ENCODE data around the gene MYO9B.

The MYO9B gene

GRCh38 chr19:17075035-17075863 lies at the start of gene MYO9B, which contains the start of gene HAUS8:
Gene MYO9B, plus strand, starts transcription at chr19:17075777. Its CDS starts 25,941 bp downstream, at chr19:17101718.
Gene HAUS8, minus strand, starts transcription at chr19:17075452. Its CDS starts 30 bp downstream, at chr19:17075422.
- TF ChIP-seq, protein P1, sequence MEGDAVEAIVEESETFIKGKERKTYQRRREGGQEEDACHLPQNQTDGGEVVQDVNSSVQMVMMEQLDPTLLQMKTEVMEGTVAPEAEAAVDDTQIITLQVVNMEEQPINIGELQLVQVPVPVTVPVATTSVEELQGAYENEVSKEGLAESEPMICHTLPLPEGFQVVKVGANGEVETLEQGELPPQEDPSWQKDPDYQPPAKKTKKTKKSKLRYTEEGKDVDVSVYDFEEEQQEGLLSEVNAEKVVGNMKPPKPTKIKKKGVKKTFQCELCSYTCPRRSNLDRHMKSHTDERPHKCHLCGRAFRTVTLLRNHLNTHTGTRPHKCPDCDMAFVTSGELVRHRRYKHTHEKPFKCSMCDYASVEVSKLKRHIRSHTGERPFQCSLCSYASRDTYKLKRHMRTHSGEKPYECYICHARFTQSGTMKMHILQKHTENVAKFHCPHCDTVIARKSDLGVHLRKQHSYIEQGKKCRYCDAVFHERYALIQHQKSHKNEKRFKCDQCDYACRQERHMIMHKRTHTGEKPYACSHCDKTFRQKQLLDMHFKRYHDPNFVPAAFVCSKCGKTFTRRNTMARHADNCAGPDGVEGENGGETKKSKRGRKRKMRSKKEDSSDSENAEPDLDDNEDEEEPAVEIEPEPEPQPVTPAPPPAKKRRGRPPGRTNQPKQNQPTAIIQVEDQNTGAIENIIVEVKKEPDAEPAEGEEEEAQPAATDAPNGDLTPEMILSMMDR (conservative IDR thresholded peaks at IDR 0.05; ENCODE audit: low read length) = no peak
- peak within 1 kb of the TSS; percentile 93 for H3K4me3 ChIP-seq (ENCODE audit: low read length)
- peak; percentile 100 for DNase-seq (ENCODE audit: low read depth)

DNA sequence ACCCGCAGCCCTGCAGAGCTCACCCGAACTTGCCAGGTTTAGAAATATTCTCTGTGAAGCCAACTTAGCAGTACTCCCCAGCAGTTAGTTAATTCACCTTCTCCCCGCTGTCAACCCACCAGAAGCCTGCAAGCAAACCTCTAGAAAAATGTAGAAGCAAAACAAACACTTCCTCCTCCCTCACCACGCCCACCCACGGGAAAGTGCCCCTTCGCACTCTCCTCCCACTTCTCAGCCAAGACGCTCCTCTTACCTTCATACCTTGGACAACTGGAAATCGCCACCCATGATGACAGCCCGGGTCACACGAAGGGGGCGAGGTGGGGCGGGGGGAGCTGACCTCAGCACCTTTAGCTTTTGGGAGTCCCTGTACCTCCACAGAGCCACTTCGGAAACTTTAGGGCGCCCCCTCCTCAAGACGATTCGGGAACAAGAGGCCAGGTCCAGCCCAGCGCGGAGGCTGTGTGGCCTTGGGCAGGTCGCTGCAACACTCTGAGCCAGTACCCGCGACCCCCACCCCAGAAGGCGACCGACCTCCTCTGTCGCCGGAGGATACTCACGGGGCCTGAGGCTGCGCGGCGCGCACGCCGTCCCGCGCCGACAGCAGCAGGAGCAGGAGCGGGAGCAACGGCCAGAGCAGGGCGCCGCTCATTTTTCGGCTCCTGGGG lies 49.5 kb upstream of the MYO9B start:
- DNase-seq (ENCODE audit: low read depth) = no peak
- H3K4me3 ChIP-seq (ENCODE audit: low read length) = no peak overlapping the region

DNA sequence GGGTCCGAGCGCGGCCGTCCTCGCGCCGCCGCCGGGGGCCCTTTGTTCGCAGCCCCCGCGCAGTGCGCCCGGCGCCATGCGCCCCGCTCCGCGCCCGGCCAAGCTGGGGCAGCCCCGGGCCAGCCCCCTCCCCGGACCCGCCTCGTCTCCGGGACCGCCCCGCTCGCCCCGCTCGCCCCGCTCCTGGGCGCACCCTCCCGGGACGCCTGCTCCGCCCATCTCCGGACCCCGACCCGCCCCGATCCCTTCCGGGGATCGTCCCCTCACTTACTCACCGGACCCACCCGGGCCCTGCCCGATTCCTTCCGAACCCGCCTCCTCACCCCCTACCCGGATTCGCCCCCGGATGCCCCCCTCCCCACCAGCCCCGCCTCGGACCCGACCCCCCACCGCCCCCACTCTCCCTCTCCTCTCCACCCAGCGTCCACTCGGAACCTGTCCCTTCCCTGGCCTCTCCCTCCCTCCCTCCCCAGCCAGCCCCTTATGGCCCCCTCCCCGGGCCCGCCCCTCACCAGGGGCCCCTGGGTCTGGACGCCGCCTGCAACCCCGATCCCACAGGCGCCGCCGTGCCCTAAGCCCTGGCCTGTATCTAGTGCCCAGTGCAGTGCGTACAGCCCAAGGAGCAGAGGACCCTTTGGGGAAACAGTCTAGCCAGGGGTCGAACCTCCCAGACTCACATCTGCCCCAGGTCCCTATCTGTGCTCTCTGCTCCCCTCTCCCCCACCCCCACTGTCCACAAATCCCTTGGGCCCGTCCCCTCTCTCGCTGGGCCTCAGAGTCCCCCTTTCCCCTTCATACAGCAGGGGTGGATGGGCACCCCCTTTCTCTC lies 48.7 kb upstream of the MYO9B start, which contains the start of gene CPAMD8:
Gene CPAMD8 (minus strand): TSS at position 105 of the 829 bp plus-strand sequence. CDS start 168 bp downstream, outside the sequence.
- TF ChIP-seq, protein P1 (conservative IDR thresholded peaks at IDR 0.05; ENCODE audit: low read length) = no peak
- H3K4me3 ChIP-seq (ENCODE audit: low read length) = no peak within 1 kb of the TSS
- no peak for DNase-seq (ENCODE audit: low read depth)

More for the DNA sequence above, 49.5 kb upstream of the MYO9B start:
- TF ChIP-seq, protein P1 (conservative IDR thresholded peaks at IDR 0.05; ENCODE audit: low read length) = no peak

DNA sequence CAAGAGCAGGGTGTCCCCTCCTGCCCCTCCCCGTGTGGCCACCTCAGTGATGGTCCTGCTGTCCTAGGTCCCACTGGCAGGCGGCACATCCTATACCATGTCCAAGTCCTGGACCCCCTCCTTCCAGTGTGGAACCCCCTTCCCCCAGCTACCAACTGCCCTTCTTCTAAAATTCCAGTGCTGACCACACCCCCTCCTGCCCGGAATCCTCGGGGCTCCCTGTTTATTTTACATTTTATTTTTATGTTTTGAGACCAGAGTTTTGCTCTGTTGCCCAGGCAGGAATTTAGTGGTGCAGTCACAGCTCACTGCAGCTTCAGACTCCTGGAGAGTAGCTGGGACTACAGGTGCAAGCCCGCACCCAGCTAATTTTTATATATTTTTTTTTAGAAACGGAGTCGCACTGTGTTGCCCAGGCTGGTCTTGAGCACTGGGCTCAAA lies 48.0 kb upstream of the MYO9B start:
- TF ChIP-seq, protein P1 (conservative IDR thresholded peaks at IDR 0.05; ENCODE audit: low read length) = no peak
- DNase-seq (ENCODE audit: low read depth) = no peak
- H3K4me3 ChIP-seq (ENCODE audit: low read length) = no peak overlapping the region

- TF ChIP-seq, protein P1 (conservative IDR thresholded peaks at IDR 0.05; ENCODE audit: low read length) = no peak
- DNase-seq (ENCODE audit: low read depth) = no peak
Observed at GRCh38 chr19:17031741-17032140, 43.8 kb upstream of the MYO9B start.

DNA sequence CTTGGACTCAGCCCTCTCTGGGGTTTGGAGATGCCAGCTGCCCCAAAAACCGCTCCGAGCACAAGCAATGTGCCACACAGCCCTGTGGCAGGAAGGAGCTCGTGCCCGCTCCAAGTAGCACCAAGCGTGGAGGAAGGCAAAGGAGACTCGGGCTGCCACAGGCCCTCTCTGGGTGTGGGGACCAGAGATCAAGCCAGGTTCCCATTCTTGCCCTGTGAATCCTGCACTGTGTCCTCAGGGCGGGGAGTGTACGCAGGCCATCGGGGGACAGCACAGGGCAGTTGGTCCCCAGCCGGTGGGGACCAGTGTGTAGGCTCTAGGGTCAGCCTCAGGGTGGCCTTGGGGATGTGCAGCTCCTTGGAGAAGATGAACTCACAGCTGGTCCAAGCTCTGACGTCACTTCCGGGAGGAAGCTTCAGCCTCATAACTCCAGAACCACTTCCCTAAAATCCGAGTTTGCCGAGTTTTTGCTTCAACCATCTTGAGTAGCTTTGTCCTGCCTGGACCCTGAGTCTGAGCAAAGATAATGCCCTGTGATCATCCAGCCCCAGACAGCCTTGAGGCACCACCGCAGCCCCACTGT lies 39.6 kb upstream of the MYO9B start:
- no peak for DNase-seq (ENCODE audit: low read depth)
- TF ChIP-seq, protein P1 (conservative IDR thresholded peaks at IDR 0.05; ENCODE audit: low read length) = no peak
- no peak overlapping the region for H3K4me3 ChIP-seq (ENCODE audit: low read length)

More at GRCh38 chr19:17031741-17032140, 43.8 kb upstream of the MYO9B start:
- H3K4me3 ChIP-seq (ENCODE audit: low read length) = no peak overlapping the region

Data from AG10803 (cell line).